GM23248 (cell line): ENCODE measurements around the gene APOL4.
"Not testable (repeated sequence)": the region's sequence is repeated elsewhere in the genome, so short reads cannot be mapped to it uniquely, and the experiment has no call there.

Experiments used
- EZH2 ChIP-seq: fragments of 200-600 bp; sonication (generic); IDR thresholded peaks from 2 replicates; pipeline ENCODE4 v1.6.1; 2018; ENCODE audit warnings: antibody characterized with exemption, mild to moderate bottlenecking; ENCODE audit not compliant: insufficient read depth, poor library complexity, severe bottlenecking
- EZH2phosphoT487 ChIP-seq: fragments of 200-600 bp; sonication (generic); IDR thresholded peaks from 2 replicates; pipeline ENCODE4 v1.6.1; 2018; ENCODE audit warnings: antibody characterized with exemption, moderate library complexity, mild to moderate bottlenecking, low read depth; ENCODE audit not compliant: insufficient read depth

DNA sequence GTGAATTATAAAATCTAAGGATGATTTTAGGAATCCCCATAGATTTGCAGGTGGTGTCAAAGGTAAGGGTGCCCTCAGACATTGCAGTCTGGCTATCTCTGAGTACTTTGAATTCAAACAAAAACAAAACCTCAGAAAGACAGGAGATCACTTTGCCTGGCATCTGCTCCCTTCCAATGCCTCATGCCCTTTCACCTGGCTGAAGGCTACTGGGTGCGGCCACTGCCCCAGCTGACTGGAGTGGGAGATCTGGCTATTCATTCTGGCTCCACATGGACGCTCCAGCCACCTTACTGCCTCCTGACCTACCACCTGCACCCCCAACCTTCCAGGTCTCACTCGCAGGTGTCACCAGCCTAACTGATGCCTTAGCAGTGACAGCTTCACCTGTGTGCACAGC, 28.0 kb upstream of the APOL4 start:
- TF ChIP-seq EZH2phosphoT487, EZH2: not testable (repeated sequence)
